Thymus (tissue), 11 donors: ENCODE measurements around the gene VBP1. TPM values are rescaled to one million over a fixed set of nuclear protein-coding genes. Genes with fewer than 3 reads are reported as not detected.
A peak's percentile ranks its signal among the peaks of the same experiment; 100 is the strongest.
"Not testable (repeated sequence)": the region's sequence is repeated elsewhere in the genome, so short reads cannot be mapped to it uniquely, and the experiment has no call there.

Experiments used
- DNase-seq, 9 donors: peaks; one replicate each; pipeline ENCODE4 v3.0.0-alpha.2; 2013; ENCODE audit warnings: low spot score in 9 of 9, low read depth in 6 of 9, missing footprints in 1 of 9
- H3K27ac ChIP-seq, 2 donors: one replicate each; pipeline ENCODE4 v1.5.1; 2013; ENCODE audit warnings: control low read depth in 1 of 2, low read depth in 1 of 2, low read length in 1 of 2, mild to moderate bottlenecking in 1 of 2, moderate library complexity in 1 of 2
- H3K27me3 ChIP-seq, 2 donors: one replicate each; pipeline ENCODE4 v1.5.1; 2013; ENCODE audit warnings: low read length in 1 of 2; ENCODE audit not compliant: control insufficient read depth in 2 of 2, insufficient read depth in 1 of 2
- H3K36me3 ChIP-seq, 2 donors: one replicate each; pipeline ENCODE4 v1.5.1; 2013; ENCODE audit warnings: low read length in 1 of 2, mild to moderate bottlenecking in 1 of 2, moderate library complexity in 1 of 2; ENCODE audit not compliant: control insufficient read depth in 2 of 2, insufficient read depth in 2 of 2
- H3K4me1 ChIP-seq, 2 donors: one replicate each; pipeline ENCODE4 v1.5.1; 2013; ENCODE audit warnings: low read length in 2 of 2; ENCODE audit not compliant: control insufficient read depth in 2 of 2, insufficient read depth in 2 of 2
- H3K4me3 ChIP-seq, 2 donors: one replicate each; pipeline ENCODE4 v1.5.1; 2013; ENCODE audit warnings: low read length in 2 of 2, control low read depth in 1 of 2, mild to moderate bottlenecking in 1 of 2
- H3K9me3 ChIP-seq, 2 donors: one replicate each; pipeline ENCODE4 v1.5.1; 2013; ENCODE audit warnings: low read length in 1 of 2, mild to moderate bottlenecking in 1 of 2; ENCODE audit not compliant: control insufficient read depth in 2 of 2, insufficient read depth in 1 of 2
- WGBS: extraction: QIAGEN DNeasy Blood & Tissue Kit; methylation state at CpG from one replicate; pipeline ENCODE4 v1.1.7; 2013; 5-methylcytosine and 5-hydroxymethylcytosine counted together
- polyA plus RNA-seq: library from polyadenylated mRNA; stranded (reverse); fragments of 200-250 nt; gene quantifications from one replicate; pipeline ENCODE4 v1.2.3, GENCODE V29; 2013
- total RNA-seq: library from RNA; stranded (reverse); fragments of 120-200 nt; gene quantifications from one replicate; pipeline ENCODE4 v1.2.4, GENCODE V29; 2013
- donor health status: healthy.

VBP1 gene
- total and polyA plus RNA-seq, 2 donors, result 61.1 to 82.3 TPM

DNA sequence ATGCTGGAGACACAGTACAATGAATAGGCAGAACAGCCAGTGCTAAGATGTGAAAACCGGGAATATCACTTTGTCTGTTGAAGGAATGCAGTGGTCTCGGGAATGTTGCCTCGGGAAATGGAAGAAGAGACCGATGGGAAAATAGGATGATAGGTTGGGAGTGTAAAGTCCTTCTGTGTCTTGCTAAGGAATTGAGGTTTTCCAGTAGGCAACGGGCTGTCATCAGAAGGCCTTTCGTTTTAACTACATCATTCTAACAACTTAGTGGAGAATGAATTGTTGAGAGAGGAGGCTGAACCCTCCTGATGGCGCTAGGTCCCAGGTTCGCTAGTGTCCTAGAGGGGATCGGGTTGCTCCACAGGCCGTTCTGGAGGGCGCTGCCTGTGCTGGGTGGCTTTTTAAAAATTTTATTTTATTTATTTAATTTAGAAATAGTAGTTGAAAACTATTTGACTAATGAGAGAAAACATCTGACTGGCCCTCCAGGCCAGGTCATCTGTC, 730 bp downstream of the VBP1 start:
- H3K27ac ChIP-seq, result no peak overlapping the region
- peak in 3 of 9 donors; percentile 0 to 9 (median 1) for DNase-seq
- H3K9me3 ChIP-seq, result peaks cover 0 to 8% of the 10 kb centered on the region in 2 donors
- peaks cover 3 to 8% of the 10 kb centered on the region in 2 donors for H3K4me1 ChIP-seq
- peaks cover 5 to 8% of the 10 kb centered on the region in 2 donors for H3K36me3 ChIP-seq
- H3K27me3 ChIP-seq, result no peaks in the 10 kb centered on the region
- peak overlapping the region; percentile 71 to 81 for H3K4me3 ChIP-seq
- WGBS, result 23% methylated on average over 11 of the region's 11 CpGs

DNA sequence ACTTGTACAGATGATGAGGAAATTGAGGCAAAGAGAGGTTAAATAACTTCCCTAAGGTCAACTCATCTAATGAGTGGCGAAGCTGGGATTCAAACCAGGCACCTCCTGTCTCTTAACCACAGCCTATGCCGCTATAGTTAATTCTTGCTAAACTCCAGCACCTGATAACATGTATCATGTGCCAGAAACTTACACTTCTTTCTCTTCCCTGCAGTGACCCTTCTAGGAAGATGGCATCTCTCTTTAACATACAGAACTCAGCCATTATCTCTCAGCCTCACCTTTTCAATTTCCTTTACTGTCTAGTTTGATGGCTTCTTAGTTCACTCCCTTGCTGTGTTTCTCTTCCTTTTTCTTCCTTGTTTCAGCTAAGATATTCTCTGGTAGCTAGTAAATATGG, 2.5 kb downstream of the VBP1 start:
- Histone ChIP-seq H3K4me1 (peaks cover 3 to 8% of the 10 kb centered on the region in 2 donors), H3K27me3 (no peaks in the 10 kb centered on the region), H3K36me3 (peaks cover 8 to 10% of the 10 kb centered on the region in 2 donors), H3K9me3 (peaks cover 0 to 8% of the 10 kb centered on the region in 2 donors), H3K4me3 (no peak overlapping the region), H3K27ac (no peak overlapping the region)
- WGBS, result 97% methylated on average over 2 of the region's 2 CpGs
- DNase-seq, result no peak

DNA sequence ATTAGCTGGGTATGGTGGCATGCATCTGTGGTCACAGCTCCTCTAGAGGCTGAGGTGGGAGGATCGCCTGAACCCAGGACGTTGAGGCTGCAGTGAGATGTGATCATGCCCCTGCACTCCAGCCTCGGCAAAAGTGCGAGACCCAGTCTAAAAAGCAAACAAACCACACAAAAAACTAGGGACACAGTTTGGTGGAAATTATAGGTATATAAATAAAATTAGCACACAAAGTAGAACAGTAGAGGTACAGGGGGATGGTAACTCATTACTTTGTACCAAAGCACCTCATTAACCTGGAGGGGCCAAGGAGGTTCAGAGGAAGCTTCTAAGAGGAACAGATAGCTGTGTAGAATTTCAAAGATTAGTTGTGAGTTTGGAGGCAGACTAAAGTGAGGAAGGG, 5.1 kb downstream of the VBP1 start:
- Histone ChIP-seq H3K27me3 (no peaks in the 10 kb centered on the region), H3K27ac (no peak overlapping the region), H3K9me3 (peaks cover 0 to 2% of the 10 kb centered on the region in 2 donors), H3K4me1 (peaks cover 3 to 8% of the 10 kb centered on the region in 2 donors), H3K36me3 (peaks cover 8 to 12% of the 10 kb centered on the region in 2 donors), H3K4me3 (no peak overlapping the region)
- DNase-seq, result no peak
- WGBS, result 100% methylated on average over 4 of the region's 4 CpGs

DNA sequence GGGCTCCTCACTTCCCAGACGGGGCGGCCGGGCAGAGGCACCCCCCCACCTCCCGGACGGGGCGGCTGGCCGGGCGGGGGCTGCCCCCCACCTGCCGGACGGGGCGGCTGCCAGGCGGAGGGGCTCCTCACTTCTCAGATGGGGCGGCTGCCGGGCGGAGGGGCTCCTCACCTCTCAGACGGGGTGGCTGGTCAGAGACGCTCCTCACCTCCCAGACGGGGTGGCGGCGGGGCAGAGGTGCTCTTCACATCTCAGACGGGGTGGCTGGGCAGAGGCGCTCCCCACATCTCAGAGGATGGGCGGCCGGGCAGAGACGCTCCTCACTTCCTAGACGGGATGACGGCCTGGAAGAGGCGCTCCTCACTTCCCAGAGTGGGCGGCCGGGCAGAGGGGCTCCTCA, 7.5 kb downstream of the VBP1 start:
- 98% methylated on average over 30 of the region's 30 CpGs for WGBS
- H3K4me1 ChIP-seq, H3K4me3 ChIP-seq, H3K27ac ChIP-seq, H3K27me3 ChIP-seq, DNase-seq, H3K9me3 ChIP-seq: not testable (repeated sequence)
- H3K36me3 ChIP-seq, result peaks cover 8 to 20% of the 10 kb centered on the region in 2 donors

DNA sequence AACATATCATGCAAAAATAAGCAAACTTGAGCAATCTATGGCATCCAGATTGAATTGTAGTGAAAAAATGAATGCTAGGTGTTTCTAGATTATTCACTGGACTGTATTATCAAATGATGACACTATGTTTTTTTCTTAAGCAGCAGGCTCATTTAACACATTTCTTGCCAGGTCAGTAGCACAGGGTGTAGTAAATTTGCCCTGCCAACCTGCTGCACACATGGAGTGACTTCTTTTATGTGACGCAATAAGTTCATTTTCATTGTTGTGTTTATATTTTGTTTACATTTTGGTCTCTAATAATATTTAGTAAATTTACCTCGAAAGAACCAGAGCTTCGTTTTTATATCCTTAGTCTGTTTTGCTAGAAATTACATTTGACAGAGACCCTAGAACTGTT, 9.5 kb downstream of the VBP1 start:
- over 99% methylated on average over 3 of the region's 3 CpGs for WGBS
- Histone ChIP-seq H3K27ac (no peak overlapping the region), H3K36me3 (peaks cover 9 to 30% of the 10 kb centered on the region in 2 donors), H3K4me1 (no peaks in the 10 kb centered on the region), H3K9me3 (no peaks in the 10 kb centered on the region), H3K27me3 (no peaks in the 10 kb centered on the region), H3K4me3 (no peak overlapping the region)
- DNase-seq, result no peak

DNA sequence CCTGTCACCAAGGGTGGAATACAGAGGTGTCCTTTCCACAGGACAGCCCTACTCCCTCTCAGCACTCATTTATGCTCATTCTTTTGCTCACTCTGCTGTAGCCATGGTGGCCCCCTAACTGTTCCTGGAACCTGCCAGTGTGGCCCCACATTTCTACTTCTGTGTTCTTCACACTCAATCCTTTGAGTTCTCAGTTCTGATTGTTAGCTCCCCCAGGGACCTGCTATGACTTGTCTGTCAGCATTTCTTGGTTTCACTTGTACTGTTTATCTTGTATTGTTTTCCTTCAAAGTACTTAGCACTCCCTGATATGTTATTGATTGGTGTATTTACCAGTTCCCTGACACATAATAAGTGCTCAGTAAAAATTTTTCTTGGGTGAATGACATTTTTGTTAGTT, 14.9 kb downstream of the VBP1 start:
- Histone ChIP-seq H3K9me3 (no peaks in the 10 kb centered on the region), H3K36me3 (peaks cover 7 to 29% of the 10 kb centered on the region in 2 donors)
- no peak for DNase-seq

DNA sequence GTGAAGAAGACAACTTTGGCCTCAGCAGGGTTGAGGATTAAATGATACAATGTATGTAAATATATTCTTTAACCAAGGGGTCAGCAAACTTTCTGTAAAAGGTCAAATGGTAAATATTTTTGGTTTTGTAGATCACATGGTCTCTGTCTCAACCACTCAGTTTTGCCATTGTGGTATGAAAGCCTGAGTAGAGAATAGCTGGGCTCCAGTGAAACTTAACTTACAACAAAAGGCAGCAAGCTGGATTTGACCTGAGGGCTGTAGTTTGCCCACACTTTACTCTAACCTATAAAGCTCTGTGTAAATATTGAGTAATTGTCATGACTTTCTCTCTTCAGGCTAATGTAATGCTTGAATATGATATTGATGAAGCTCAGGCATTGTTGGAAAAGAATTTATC, 19.6 kb downstream of the VBP1 start:
- no peaks in the 10 kb centered on the region for H3K4me1 ChIP-seq
- H3K36me3 ChIP-seq, result peaks cover 15 to 23% of the 10 kb centered on the region in 2 donors
- no peaks in the 10 kb centered on the region for H3K9me3 ChIP-seq

More for the DNA sequence above, 14.9 kb downstream of the VBP1 start:
- Histone ChIP-seq H3K27ac (no peak overlapping the region), H3K4me1 (no peaks in the 10 kb centered on the region), H3K4me3 (no peak overlapping the region), H3K27me3 (no peaks in the 10 kb centered on the region)

DNA sequence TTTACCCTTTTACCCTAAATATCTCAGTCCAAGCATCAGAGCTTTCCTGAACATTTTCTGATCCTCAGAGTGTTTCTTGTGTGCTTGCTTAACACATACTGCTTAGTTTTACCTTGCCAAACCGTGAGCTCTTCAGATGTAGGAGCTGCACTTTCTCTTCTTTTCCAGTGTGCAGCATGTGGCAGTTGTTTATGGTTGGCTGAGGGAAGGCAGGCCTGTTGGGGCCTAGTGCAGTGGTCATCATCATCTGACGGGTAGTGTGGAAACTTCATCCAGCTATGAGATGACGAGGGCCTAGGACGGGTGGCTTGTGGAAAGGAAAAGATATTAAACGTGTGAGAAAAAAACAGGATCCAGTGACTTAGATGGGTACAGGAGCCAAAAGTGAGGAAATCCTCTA, 21.5 kb downstream of the VBP1 start:
- WGBS, result 95% methylated on average over 5 of the region's 5 CpGs
- Histone ChIP-seq H3K4me1 (no peaks in the 10 kb centered on the region), H3K27me3 (no peaks in the 10 kb centered on the region), H3K36me3 (peaks cover 14 to 16% of the 10 kb centered on the region in 2 donors), H3K4me3 (no peak overlapping the region), H3K27ac (no peak overlapping the region), H3K9me3 (no peaks in the 10 kb centered on the region)
- no peak for DNase-seq

More for the DNA sequence above, 19.6 kb downstream of the VBP1 start:
- Histone ChIP-seq H3K4me3 (no peak overlapping the region), H3K27ac (no peak overlapping the region), H3K27me3 (no peaks in the 10 kb centered on the region)
- DNase-seq, result no peak

DNA sequence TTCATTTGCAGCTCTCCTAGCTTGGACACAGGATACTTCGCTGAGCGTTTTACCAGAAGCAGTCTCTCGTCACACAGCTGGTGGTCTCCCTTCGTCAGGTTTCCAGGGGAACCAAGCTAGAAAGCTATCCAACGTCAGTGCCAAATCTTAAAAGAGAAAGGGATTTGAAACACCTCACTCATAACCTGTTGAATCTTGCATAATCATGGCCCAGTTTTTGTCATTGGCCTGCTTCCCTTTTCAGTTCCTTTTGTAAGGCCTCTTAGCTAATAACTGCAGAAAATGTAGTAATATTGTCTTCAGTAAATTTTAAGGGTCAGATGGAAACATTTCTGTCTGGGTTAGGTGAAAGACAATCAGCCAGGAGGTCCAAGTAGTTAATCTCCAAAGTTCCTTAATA, 26.0 kb downstream of the VBP1 start:
- Histone ChIP-seq H3K9me3 (no peaks in the 10 kb centered on the region), H3K4me1 (no peaks in the 10 kb centered on the region), H3K4me3 (no peak overlapping the region), H3K27me3 (no peaks in the 10 kb centered on the region), H3K27ac (peak overlapping the region in 1 of 2 donors; percentile 4), H3K36me3 (peaks cover 9% of the 10 kb centered on the region in 2 donors)
- peak in 1 of 9 donors; percentile 15 for DNase-seq
- 96% methylated on average over 5 of the region's 5 CpGs for WGBS
